ENCODE data around the gene UPF3A. TPM values are rescaled to one million over a fixed set of nuclear protein-coding genes. Genes with fewer than 3 reads are reported as not detected.

Gene UPF3A
- total and polyA plus RNA-seq, 2 experiments from 2014 or later = 45.0 to 174 TPM

GRCh38 chr13:114321256-114321655, 39.9 kb downstream of the UPF3A start:
- Histone ChIP-seq H3K27ac (ENCODE audit: low read depth) (no peak overlapping the region), H3K79me2 (replicated peaks; ENCODE audit: insufficient read depth) (peaks cover 65% of the 10 kb centered on the region), H2AFZ (no peak overlapping the region), H3K27me3 (ENCODE audit: insufficient read depth) (no peaks in the 10 kb centered on the region), H3F3A (replicated peaks; ENCODE audit: low read depth) (no peaks in the 10 kb centered on the region; the same call in 1 of the 2 replicates), H3K36me3 (ENCODE audit: insufficient read depth) (peaks cover 39% of the 10 kb centered on the region), H4K20me1 (replicated peaks; ENCODE audit: insufficient read depth) (peaks cover 5% of the 10 kb centered on the region; the same call in 1 of the 2 replicates), H3K4me2 (no peak overlapping the region), H3K9me2 (ENCODE audit: insufficient read depth) (no peaks in the 10 kb centered on the region), H3K4me3 (no peak overlapping the region), H3K4me1 (ENCODE audit: insufficient read depth) (no peaks in the 10 kb centered on the region)
- Mint-ChIP-seq H3K27me3 (ENCODE audit: insufficient read depth, low read depth, poor library complexity) (no peaks in the 10 kb centered on the region), H3K4me1 (no peaks in the 10 kb centered on the region), H3K9me3 (no peaks in the 10 kb centered on the region), H3K4me3 (no peak overlapping the region), H3K36me3 (ENCODE audit: low read depth) (peaks cover 67% of the 10 kb centered on the region), H3K27ac (no peak overlapping the region)
- TF ChIP-seq EZH2 (IDR thresholded peaks at IDR 0.05; ENCODE audit: low read depth, unreplicated experiment) (no peak), REST (IDR thresholded peaks at IDR 0.05; ENCODE audit: unreplicated experiment) (no peak), ETS1 (IDR thresholded peaks at IDR 0.05) (no peak), ZNF331 (CRISPR knock-in tag; IDR thresholded peaks at IDR 0.05; ENCODE audit: low read depth) (no peak), NANOG (IDR thresholded peaks at IDR 0.05; ENCODE audit: borderline replicate concordance) (no peak)
- no peak for DNase-seq (ENCODE audit: low spot score)
- ATAC-seq = no peak

- Histone ChIP-seq H3K4me3 (no peak overlapping the region), H3K27me3 (ENCODE audit: insufficient read depth) (no peaks in the 10 kb centered on the region), H2AFZ (no peak overlapping the region), H3K4me2 (no peak overlapping the region), H3F3A (replicated peaks; ENCODE audit: low read depth) (no peaks in the 10 kb centered on the region; the same call in 1 of the 2 replicates), H3K9me2 (ENCODE audit: insufficient read depth) (no peaks in the 10 kb centered on the region), H3K4me1 (ENCODE audit: insufficient read depth) (no peaks in the 10 kb centered on the region), H3K36me3 (ENCODE audit: insufficient read depth) (peaks cover 39% of the 10 kb centered on the region), H4K20me1 (replicated peaks; ENCODE audit: insufficient read depth) (peaks cover 10% of the 10 kb centered on the region; the same call in 1 of the 2 replicates), H3K27ac (ENCODE audit: low read depth) (no peak overlapping the region), H3K79me2 (replicated peaks; ENCODE audit: insufficient read depth) (peaks cover 45% of the 10 kb centered on the region)
- no peak for ATAC-seq
- TF ChIP-seq JUNB (IDR thresholded peaks at IDR 0.05; ENCODE audit: unreplicated experiment) (no peak), ETS1 (IDR thresholded peaks at IDR 0.05) (no peak), POLR2AphosphoS5 (IDR thresholded peaks at IDR 0.05; ENCODE audit: low read depth) (no peak), EZH2phosphoT487 (IDR thresholded peaks at IDR 0.05; ENCODE audit: unreplicated experiment) (no peak), EZH2 (IDR thresholded peaks at IDR 0.05; ENCODE audit: low read depth, unreplicated experiment) (no peak), NANOG (IDR thresholded peaks at IDR 0.05; ENCODE audit: borderline replicate concordance) (no peak), CTCF (conservative IDR thresholded peaks at IDR 0.05; ENCODE audit: low read depth in 2 of 2) (no peak)
- Mint-ChIP-seq H3K27ac (no peak overlapping the region), H3K9me3 (no peaks in the 10 kb centered on the region), H3K27me3 (ENCODE audit: insufficient read depth, low read depth, poor library complexity) (no peaks in the 10 kb centered on the region), H3K36me3 (ENCODE audit: low read depth) (peaks cover 74% of the 10 kb centered on the region), H3K4me1 (peaks cover 5% of the 10 kb centered on the region), H3K4me3 (no peak overlapping the region)
- no peak for DNase-seq (ENCODE audit: low spot score)
Observed at GRCh38 chr13:114323349-114323748, 41.9 kb downstream of the UPF3A start.
